Right lobe of liver (tissue), 6 donors: ENCODE data around the gene MAEL. TPM values are rescaled to one million over a fixed set of nuclear protein-coding genes. Genes with fewer than 3 reads are reported as not detected.

Source experiments
- ATAC-seq, 4 donors: fragments of 200-7000 bp; cut with Tn5 transposase; one replicate each; pipeline ENCODE4 v1.9.1; 2020; ENCODE audit warnings: mild to moderate bottlenecking in 4 of 4, moderate library complexity in 4 of 4
- DNase-seq, 3 donors: peaks; one replicate each; pipeline ENCODE4 v3.0.0-alpha.2; 2020
- H3K27ac ChIP-seq, 3 donors: fragments of 200-600 bp; one replicate each; pipeline ENCODE4 v1.8.0; 2022
- H3K27me3 ChIP-seq, 2 donors: fragments of 200-600 bp; one replicate each; pipeline ENCODE4 v1.8.0; 2022
- H3K36me3 ChIP-seq, 4 donors: fragments of 200-600 bp; sonication (generic) in 1 of 4; one replicate each; pipeline versions ENCODE4 v1.5.1 to v1.8.0; 2017 to 2022; ENCODE audit warnings: control low read depth in 1 of 4
- H3K4me1 ChIP-seq, 4 donors: fragments of 200-600 bp; sonication (generic) in 1 of 4; one replicate each; pipeline versions ENCODE4 v1.5.1 to v1.8.0; 2017 to 2022; ENCODE audit warnings: control low read depth in 1 of 4
- H3K4me3 ChIP-seq, 3 donors: fragments of 200-600 bp; one replicate each; pipeline ENCODE4 v1.8.0; 2022
- H3K9me3 ChIP-seq, 4 donors: fragments of 200-600 bp; sonication (generic) in 1 of 4; one replicate each; pipeline versions ENCODE4 v1.5.1 to v1.8.0; 2017 to 2022; ENCODE audit warnings: control low read depth in 1 of 4
- POLR2A ChIP-seq: fragments of 450-650 bp; IDR thresholded peaks from one replicate; pipeline ENCODE4 v1.6.1; 2017; ENCODE audit warnings: antibody characterized with exemption, mild to moderate bottlenecking
- WGBS: methylation state at CpG from one replicate; pipeline ENCODE4 v1.1.6; 2018; ENCODE audit warnings: low coverage, low lambda C conversion rate; ENCODE audit not compliant: insufficient coverage; ENCODE audit errors: missing lambda C conversion rate; 5-methylcytosine and 5-hydroxymethylcytosine counted together
- intact Hi-C, 2 donors: fragments of 100-400 bp; cut with DNase I; formaldehyde crosslinking; loops; one replicate each; pipeline versions ENCODE4 v1.11.2 to v1.14.1; 2022
- total RNA-seq, 6 experiments: library from RNA; depleted of rRNA in 2 of 6; stranded (reverse); fragments of >200 nt in 2 of 6; fragmentation: NEBNext Ultra II Directional in 3 of 6; extraction: Animal tissue kit (Norgen Biotek cat#: 25700) in 3 of 6; gene quantifications; one replicate each; pipeline versions ENCODE4 v1.1.0 to v1.2.4, GENCODE V29; 2016 to 2023
- TF ChIP-seq, protein P1 (sequence below), 4 donors: fragments of 200-600 bp in 3 of 4; fragments of 450-650 bp in 1 of 4; IDR thresholded peaks; one replicate each; pipeline versions ENCODE4 v1.5.1 to v1.8.0; 2016 to 2022; ENCODE audit warnings: antibody characterized with exemption in 4 of 4, mild to moderate bottlenecking in 2 of 4
- donor health status: DM: no; HTN: yes; CAD: no.
- donor health status: DM: no; HTN: no; CAD: no.
- donor health status: DM: no; HTN: no; CAD: no.
- donor health status: DM: no; HTN: yes; CAD: no.
- donor health status: DM: no; HTN: yes; CAD: no.

The MAEL gene
- total RNA-seq, 6 experiments from 2014 or later, result 0.15 TPM; not detected in 5

DNA sequence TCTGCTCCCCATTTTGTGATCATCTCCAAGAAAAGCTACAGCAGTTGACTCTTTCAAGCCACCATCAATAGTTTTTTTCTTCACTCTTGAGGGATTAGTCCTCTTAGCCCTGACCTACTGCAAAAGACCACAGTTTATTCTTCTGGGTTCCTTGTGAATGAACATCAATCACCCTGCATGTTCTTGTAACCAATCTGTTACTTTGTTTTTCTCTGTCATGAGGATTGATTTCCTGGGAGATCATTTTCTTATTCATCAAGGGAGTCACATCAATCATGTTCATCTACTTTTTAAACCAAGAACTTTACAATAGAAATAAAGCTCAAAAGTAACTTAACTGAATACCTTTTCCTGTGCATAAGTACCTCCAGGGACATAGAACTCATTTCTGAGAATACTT, 35.6 kb upstream of the MAEL start:
- TF ChIP-seq, protein P1, sequence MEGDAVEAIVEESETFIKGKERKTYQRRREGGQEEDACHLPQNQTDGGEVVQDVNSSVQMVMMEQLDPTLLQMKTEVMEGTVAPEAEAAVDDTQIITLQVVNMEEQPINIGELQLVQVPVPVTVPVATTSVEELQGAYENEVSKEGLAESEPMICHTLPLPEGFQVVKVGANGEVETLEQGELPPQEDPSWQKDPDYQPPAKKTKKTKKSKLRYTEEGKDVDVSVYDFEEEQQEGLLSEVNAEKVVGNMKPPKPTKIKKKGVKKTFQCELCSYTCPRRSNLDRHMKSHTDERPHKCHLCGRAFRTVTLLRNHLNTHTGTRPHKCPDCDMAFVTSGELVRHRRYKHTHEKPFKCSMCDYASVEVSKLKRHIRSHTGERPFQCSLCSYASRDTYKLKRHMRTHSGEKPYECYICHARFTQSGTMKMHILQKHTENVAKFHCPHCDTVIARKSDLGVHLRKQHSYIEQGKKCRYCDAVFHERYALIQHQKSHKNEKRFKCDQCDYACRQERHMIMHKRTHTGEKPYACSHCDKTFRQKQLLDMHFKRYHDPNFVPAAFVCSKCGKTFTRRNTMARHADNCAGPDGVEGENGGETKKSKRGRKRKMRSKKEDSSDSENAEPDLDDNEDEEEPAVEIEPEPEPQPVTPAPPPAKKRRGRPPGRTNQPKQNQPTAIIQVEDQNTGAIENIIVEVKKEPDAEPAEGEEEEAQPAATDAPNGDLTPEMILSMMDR (IDR thresholded peaks at IDR 0.05), result no peak
- TF ChIP-seq POLR2A, result no peak
- DNase-seq (no peak), ATAC-seq (no peak)
- Histone ChIP-seq H3K36me3 (no peaks in the 10 kb centered on the region), H3K27ac (no peak overlapping the region), H3K4me1 (peaks cover 0 to 5% (median 0%) of the 10 kb centered on the region in 4 donors), H3K4me3 (no peak overlapping the region), H3K9me3 (no peaks in the 10 kb centered on the region), H3K27me3 (no peaks in the 10 kb centered on the region)
- intact Hi-C loops, result no loop called here

DNA sequence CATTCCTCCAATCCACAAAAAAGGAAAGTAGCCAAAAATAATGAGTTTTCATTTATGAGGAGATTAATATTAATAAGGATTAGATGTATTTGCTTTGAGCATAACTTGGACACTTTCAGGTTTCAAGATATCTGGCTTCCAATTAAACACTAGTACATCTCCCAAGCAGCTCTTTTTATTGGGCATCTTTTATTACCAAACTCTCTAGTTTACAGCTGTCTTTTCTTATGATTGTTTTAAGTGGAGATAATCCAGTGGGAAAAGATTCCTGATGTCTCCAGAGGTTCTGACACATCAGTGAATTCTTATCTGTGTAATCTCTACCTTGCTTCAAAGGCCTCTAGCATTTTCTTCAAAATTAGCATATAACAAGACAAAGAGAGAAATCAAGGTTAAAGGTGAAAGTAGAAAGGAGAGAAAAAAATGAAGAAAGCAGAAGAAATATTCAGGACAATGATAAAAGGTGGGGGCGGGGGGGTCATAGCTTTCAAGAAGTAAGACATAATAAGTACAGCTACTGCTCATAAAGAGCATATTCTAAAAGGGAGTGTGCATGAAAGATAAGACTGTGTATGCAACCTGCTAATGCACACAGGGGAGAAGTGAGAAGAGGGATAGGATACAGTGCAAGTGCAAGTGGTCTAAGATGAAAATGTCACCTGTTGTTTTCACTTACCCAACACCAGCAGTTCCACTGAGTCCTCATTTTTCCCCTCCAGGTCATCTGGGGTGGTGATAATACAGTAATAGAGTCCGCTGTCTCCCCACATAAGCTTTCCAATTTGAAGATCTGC, 32.8 kb upstream of the MAEL start:
- no peaks in the 10 kb centered on the region for H3K36me3 ChIP-seq
- H3K4me1 ChIP-seq, result no peaks in the 10 kb centered on the region
- DNase-seq (no peak), ATAC-seq (no peak)
- H3K27ac ChIP-seq, result no peak overlapping the region
- no peak overlapping the region for H3K4me3 ChIP-seq
- H3K9me3 ChIP-seq, result no peaks in the 10 kb centered on the region
- no peaks in the 10 kb centered on the region for H3K27me3 ChIP-seq
- intact Hi-C loops, result no loop called here
- TF ChIP-seq, protein P1 (IDR thresholded peaks at IDR 0.05), result no peak
- no peak for TF ChIP-seq POLR2A
- whole genome bisulfite sequencing, result 71% methylated on average over 1 of the region's 2 CpGs

- no peak overlapping the region for H3K4me3 ChIP-seq
- no peaks in the 10 kb centered on the region for H3K4me1 ChIP-seq
- TF ChIP-seq, protein P1 (IDR thresholded peaks at IDR 0.05), result no peak
- no peak for TF ChIP-seq POLR2A
- ATAC-seq, result no peak
- WGBS, result 67% methylated on average over 2 of the region's 2 CpGs
- intact Hi-C loops, result no loop called here
- DNase-seq, result no peak
- no peaks in the 10 kb centered on the region for H3K27me3 ChIP-seq
- no peaks in the 10 kb centered on the region for H3K9me3 ChIP-seq
- H3K27ac ChIP-seq, result no peak overlapping the region
- H3K36me3 ChIP-seq, result no peaks in the 10 kb centered on the region
These were observed 32.2 kb upstream of the MAEL start for GRCh38 chr1:166956872-166957271.

GRCh38 chr1:166960858-166961474, 28.1 kb upstream of the MAEL start:
- DNase-seq (no peak), ATAC-seq (no peak)
- Histone ChIP-seq H3K9me3 (no peaks in the 10 kb centered on the region), H3K36me3 (no peaks in the 10 kb centered on the region), H3K4me1 (no peaks in the 10 kb centered on the region), H3K4me3 (no peak overlapping the region), H3K27me3 (no peaks in the 10 kb centered on the region), H3K27ac (no peak overlapping the region)
- intact Hi-C loops, result no loop called here
- no peak for TF ChIP-seq POLR2A
- TF ChIP-seq, protein P1 (IDR thresholded peaks at IDR 0.05), result no peak
- WGBS, result 89% methylated on average over 1 of the region's 1 CpG
